GM12865 (cell line): ENCODE data around the gene MCUB.

Source experiments
- DNase-seq: peaks from one replicate; pipeline ENCODE4 v3.0.0; 2010; ENCODE audit warnings: low read depth
- H3K4me3 ChIP-seq: 2 replicates; pipeline ENCODE4 v1.5.1; 2011; ENCODE audit warnings: mild to moderate bottlenecking, low read depth, low read length, control low read depth
- CTCF ChIP-seq: IDR thresholded peaks from 2 replicates; pipeline ENCODE4 v1.5.1; 2011; ENCODE audit warnings: low read length, control low read depth, low read depth, inconsistent platforms; ENCODE audit not compliant: insufficient read depth; ENCODE audit errors: missing control alignments

Gene MCUB

GRCh38 chr4:109722357-109722756, 162.3 kb downstream of the MCUB start:
- TF ChIP-seq CTCF = no peak
- no peak for DNase-seq
- H3K4me3 ChIP-seq = no peak overlapping the region

GRCh38 chr4:109723110-109723509, 163.1 kb downstream of the MCUB start:
- no peak overlapping the region for H3K4me3 ChIP-seq
- no peak for DNase-seq
- TF ChIP-seq CTCF = no peak

- no peak for DNase-seq
- TF ChIP-seq CTCF = no peak
- H3K4me3 ChIP-seq = no peak overlapping the region
Measured at GRCh38 chr4:109728385-109728784, 168.3 kb downstream of the MCUB start.

- TF ChIP-seq CTCF = no peak
- peak; percentile 11 for DNase-seq
Measured at GRCh38 chr4:109729117-109729717, 169.2 kb downstream of the MCUB start.

GRCh38 chr4:109729718-109730618, 169.9 kb downstream of the MCUB start, which contains the start of gene PLA2G12A:
Gene PLA2G12A (minus strand): TSS chr4:109730070. CDS start chr4:109729809, 261 bp downstream.
- DNase-seq = peak; percentile 88
- TF ChIP-seq CTCF = no peak

More at GRCh38 chr4:109729117-109729717, 169.2 kb downstream of the MCUB start:
- peak overlapping the region; percentile 67 for H3K4me3 ChIP-seq

GRCh38 chr4:109730619-109731545, 170.8 kb downstream of the MCUB start:
- DNase-seq = no peak
- no peak for TF ChIP-seq CTCF
- H3K4me3 ChIP-seq = peak overlapping the region; percentile 87

More at GRCh38 chr4:109729718-109730618, 169.9 kb downstream of the MCUB start, which contains the start of gene PLA2G12A:
- H3K4me3 ChIP-seq = peak within 1 kb of the TSS; percentile 87
